Measurements from ENCODE around the gene ACSM2A. TPM values are rescaled to one million over a fixed set of nuclear protein-coding genes. Genes with fewer than 3 reads are reported as not detected.
A peak's percentile ranks its signal among the peaks of the same experiment; 100 is the strongest.
"Not testable (repeated sequence)": the region's sequence is repeated elsewhere in the genome, so short reads cannot be mapped to it uniquely, and the experiment has no call there.

ACSM2A gene, protein sequence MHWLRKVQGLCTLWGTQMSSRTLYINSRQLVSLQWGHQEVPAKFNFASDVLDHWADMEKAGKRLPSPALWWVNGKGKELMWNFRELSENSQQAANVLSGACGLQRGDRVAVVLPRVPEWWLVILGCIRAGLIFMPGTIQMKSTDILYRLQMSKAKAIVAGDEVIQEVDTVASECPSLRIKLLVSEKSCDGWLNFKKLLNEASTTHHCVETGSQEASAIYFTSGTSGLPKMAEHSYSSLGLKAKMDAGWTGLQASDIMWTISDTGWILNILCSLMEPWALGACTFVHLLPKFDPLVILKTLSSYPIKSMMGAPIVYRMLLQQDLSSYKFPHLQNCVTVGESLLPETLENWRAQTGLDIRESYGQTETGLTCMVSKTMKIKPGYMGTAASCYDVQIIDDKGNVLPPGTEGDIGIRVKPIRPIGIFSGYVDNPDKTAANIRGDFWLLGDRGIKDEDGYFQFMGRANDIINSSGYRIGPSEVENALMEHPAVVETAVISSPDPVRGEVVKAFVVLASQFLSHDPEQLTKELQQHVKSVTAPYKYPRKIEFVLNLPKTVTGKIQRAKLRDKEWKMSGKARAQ
- total RNA-seq: under 1 TPM in 3 of 9 donors, not detected in 6; 0.11 to 0.29 (median 0.14) TPM
- under 1 TPM; 0.03 to 0.16 (median 0.09) TPM for polyA plus RNA-seq
- long read RNA-seq, donor 1: 0 reads
- long read RNA-seq, donor 2: 0 reads
- long read RNA-seq, donor 3: 0 reads
- long read RNA-seq, donor 4: 0 reads
- long read RNA-seq, donor 5, partial matches to known transcripts: 1 of 1 reads
- long read RNA-seq, donor 5, other reads (novel, unspliced or antisense): 0 of 1 reads
- long read RNA-seq, donor 6: 0 reads
- long read RNA-seq, donor 7: 0 reads
- long read RNA-seq, donor 8, partial matches to known transcripts: 0 of 1 reads
- long read RNA-seq, donor 8, other reads (novel, unspliced or antisense): 0 of 1 reads
- long read RNA-seq, donor 9: 0 reads
- long read RNA-seq, donor 10: 0 reads

DNA sequence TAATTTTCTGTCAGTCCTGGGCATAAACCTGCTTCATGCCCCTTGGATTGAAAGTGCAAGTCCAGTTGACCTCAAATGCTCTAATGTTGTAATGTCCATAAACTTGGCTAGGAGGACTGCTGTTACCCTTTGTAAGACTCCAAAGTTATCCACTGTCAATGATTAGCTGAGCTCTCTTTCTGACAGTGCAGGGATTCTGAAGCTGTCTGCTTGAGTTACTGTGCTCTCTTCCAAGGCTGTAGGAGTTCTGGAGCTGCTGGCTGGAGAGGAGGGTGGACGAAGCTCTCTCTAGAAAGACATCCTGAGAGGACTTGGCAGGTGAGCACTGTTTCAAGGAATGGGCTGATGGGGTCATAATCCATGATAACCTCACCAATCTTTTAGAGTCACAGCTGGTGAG lies at the start of gene ACSM2A:
Gene ACSM2A (plus strand): TSS at position 158 of the 400 bp plus-strand sequence. CDS start 8,594 bp downstream, outside the sequence.
- intact Hi-C loops (cut with DNase I); H3K4me3 ChIP-seq; DNase-seq; H3K36me3 ChIP-seq (replicated peaks in 1 of 2); H3K27ac ChIP-seq; H3K27me3 ChIP-seq; H3K4me1 ChIP-seq (replicated peaks in 1 of 2); H3K9me3 ChIP-seq (replicated peaks in 1 of 3): not testable (repeated sequence)
- 37 to 42% methylated on average over 1 of the region's 1 CpG; no CpG with 5 or more reads in 2 of the 4 donors for WGBS, 4 donors

DNA sequence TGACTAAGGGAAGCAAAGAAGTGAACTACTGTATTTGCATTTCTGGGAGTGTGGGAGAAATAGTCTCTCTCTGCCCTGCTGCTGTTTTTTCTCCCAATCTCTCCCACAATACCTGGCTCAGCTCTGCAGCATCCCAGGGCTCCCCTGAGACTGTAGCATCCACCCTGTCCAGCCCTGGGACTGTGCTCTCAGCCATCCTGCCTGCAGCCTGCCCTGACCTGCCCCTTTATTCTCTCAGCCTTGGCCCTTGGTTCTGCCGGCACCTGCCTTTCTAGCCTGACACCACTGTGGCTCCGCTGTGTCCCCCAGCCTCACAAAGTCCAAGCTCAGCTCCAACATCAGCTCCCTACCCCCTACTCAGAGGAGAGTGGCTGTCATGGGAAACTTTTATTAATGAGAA lies 48.7 kb upstream of the ACSM2A start:
- no peaks in the 10 kb centered on the region for H3K36me3 ChIP-seq (replicated peaks in 1 of 2)
- no peaks in the 10 kb centered on the region for H3K9me3 ChIP-seq (replicated peaks in 1 of 3)
- no peak for DNase-seq
- 89 to 100% (median 92%) methylated on average over 2 of the region's 2 CpGs for WGBS, 4 donors
- TF ChIP-seq, protein P1, sequence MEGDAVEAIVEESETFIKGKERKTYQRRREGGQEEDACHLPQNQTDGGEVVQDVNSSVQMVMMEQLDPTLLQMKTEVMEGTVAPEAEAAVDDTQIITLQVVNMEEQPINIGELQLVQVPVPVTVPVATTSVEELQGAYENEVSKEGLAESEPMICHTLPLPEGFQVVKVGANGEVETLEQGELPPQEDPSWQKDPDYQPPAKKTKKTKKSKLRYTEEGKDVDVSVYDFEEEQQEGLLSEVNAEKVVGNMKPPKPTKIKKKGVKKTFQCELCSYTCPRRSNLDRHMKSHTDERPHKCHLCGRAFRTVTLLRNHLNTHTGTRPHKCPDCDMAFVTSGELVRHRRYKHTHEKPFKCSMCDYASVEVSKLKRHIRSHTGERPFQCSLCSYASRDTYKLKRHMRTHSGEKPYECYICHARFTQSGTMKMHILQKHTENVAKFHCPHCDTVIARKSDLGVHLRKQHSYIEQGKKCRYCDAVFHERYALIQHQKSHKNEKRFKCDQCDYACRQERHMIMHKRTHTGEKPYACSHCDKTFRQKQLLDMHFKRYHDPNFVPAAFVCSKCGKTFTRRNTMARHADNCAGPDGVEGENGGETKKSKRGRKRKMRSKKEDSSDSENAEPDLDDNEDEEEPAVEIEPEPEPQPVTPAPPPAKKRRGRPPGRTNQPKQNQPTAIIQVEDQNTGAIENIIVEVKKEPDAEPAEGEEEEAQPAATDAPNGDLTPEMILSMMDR (IDR thresholded peaks at IDR 0.05): no peak
- TF ChIP-seq POLR2A (IDR thresholded peaks at IDR 0.05): no peak
- H3K27me3 ChIP-seq: no peaks in the 10 kb centered on the region
- intact Hi-C loops (cut with DNase I): no loop called here
- H3K4me3 ChIP-seq: no peak overlapping the region
- H3K4me1 ChIP-seq (replicated peaks in 1 of 2): no peaks in the 10 kb centered on the region
- H3K27ac ChIP-seq: no peak overlapping the region

DNA sequence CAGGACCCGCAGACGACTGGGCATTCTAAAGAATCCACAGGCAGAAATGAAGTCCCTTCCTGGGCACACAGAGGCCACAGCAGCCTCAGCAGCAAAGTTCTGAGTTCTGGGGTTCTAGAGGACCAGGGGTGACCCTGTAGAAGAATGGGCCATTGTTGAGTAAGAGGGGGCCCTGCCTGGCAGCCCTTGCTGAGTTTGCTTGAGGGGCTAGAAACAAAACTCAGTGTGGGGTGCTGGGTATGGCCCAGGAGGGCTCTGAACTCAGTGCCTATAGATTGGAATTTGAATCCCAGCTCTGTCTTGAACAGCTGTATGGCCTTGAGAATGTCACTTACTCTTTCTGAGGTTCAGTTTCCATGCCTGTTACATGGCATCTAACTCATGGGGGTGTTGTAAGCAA lies 46.7 kb upstream of the ACSM2A start, which contains the start of gene PDILT:
Gene PDILT (minus strand): TSS at position 101 of the 400 bp plus-strand sequence. CDS start 5,437 bp downstream, outside the sequence.
- Histone ChIP-seq H3K27me3 (no peaks in the 10 kb centered on the region), H3K4me1 (replicated peaks in 1 of 2) (no peaks in the 10 kb centered on the region), H3K4me3 (no peak within 1 kb of the TSS), H3K27ac (no peak within 1 kb of the TSS), H3K9me3 (replicated peaks in 1 of 3) (no peaks in the 10 kb centered on the region), H3K36me3 (replicated peaks in 1 of 2) (no peaks in the 10 kb centered on the region)
- 89 to 100% (median 93%) methylated on average over 2 of the region's 2 CpGs; no CpG with 5 or more reads in 1 of the 4 donors for WGBS, 4 donors
- TF ChIP-seq POLR2A (IDR thresholded peaks at IDR 0.05): no peak
- TF ChIP-seq, protein P1 (IDR thresholded peaks at IDR 0.05): no peak
- no peak for DNase-seq
- intact Hi-C loops (cut with DNase I): no loop called here

DNA sequence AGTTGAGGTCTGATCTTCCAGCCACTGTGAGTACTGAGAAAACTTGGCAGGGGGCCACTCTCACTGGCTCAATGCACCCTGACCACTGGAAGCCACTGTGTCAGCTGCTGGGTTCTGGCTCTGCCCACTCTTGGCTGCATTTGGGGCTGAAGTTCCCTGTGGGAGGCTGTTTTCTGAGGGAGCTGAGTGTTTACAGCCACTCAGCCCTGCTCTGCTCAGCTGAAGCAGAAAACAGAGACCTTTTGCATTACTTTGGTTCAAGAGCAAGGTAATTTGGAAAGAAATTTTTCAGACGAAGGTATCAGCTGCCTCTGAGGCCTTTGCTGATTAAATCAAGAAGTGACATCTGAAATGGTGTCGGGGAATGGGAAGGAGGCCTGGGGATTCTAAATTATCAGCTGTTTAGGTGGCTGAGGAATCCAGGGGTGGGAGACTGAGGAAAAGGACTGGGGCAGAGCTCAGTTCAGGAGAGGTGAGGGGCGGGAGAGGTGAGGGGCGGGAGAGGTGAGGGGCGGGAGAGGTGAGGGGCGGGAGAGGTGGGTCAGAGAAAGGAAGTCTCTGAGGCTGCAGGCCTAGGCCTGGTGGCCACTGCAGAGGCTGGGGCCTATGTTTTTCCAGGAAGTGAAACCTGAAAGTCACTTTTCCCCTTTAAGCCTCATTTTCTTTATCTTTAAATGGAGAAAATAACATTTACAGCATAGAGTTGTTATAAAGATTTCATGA lies 41.8 kb upstream of the ACSM2A start, which contains the start of gene ACSM5:
Gene ACSM5 (plus strand): TSS at position 137 of the 723 bp plus-strand sequence. CDS start 1,951 bp downstream, outside the sequence.
- TF ChIP-seq, protein P1 (IDR thresholded peaks at IDR 0.05): no peak
- TF ChIP-seq POLR2A (IDR thresholded peaks at IDR 0.05): no peak
- DNase-seq: peak; percentile 45 to 84 (median 63)
- no peaks in the 10 kb centered on the region for H3K9me3 ChIP-seq (replicated peaks in 1 of 3)
- WGBS, 4 donors: 67 to 74% (median 70%) methylated on average over 6 of the region's 6 CpGs
- peak within 1 kb of the TSS in 3 of 5 donors; percentile 44 to 76 (median 64) for H3K27ac ChIP-seq
- no peaks in the 10 kb centered on the region for H3K27me3 ChIP-seq
- no peaks in the 10 kb centered on the region for H3K36me3 ChIP-seq (replicated peaks in 1 of 2)
- intact Hi-C loops (cut with DNase I): no loop called here
- no peak within 1 kb of the TSS for H3K4me3 ChIP-seq
- H3K4me1 ChIP-seq (replicated peaks in 1 of 2): no peaks in the 10 kb centered on the region
